WTC11 (cell line): ENCODE data around the gene RAB35. TPM values are rescaled to one million over a fixed set of nuclear protein-coding genes. Genes with fewer than 3 reads are reported as not detected.

Experiments
- ATAC-seq: fragments of 200-7000 bp; cut with Tn5 transposase; 2 replicates; pipeline ENCODE4 v1.10.0; 2021; ENCODE audit warnings: mild to moderate bottlenecking, moderate library complexity
- CTCF ChIA-PET: fragments of 300-600 bp; sonication (Branson Sonifier 250); formaldehyde crosslinking; loops from one replicate; lab custom pipeline; 2021; ENCODE audit warnings: antibody characterized with exemption; lab: Charles Lee
- POLR2A ChIA-PET: fragments of 350-600 bp; sonication (Branson Sonifier 250); formaldehyde crosslinking; loops from one replicate; lab custom pipeline; 2021; ENCODE audit warnings: antibody characterized with exemption; lab: Charles Lee
- DNase-seq: peaks from one replicate; pipeline ENCODE4 v3.0.0; 2021; ENCODE audit warnings: low spot score
- H3K27ac Mint-ChIP-seq: 2 replicates; pipeline ENCODE4 v1.8.0; 2021; ENCODE audit warnings: mixed read lengths
- H3K27me3 Mint-ChIP-seq: 2 replicates; pipeline ENCODE4 v1.8.0; 2021; ENCODE audit warnings: low read depth, mild to moderate bottlenecking, moderate library complexity, mixed read lengths
- H3K36me3 Mint-ChIP-seq: 2 replicates; pipeline ENCODE4 v1.8.0; 2021; ENCODE audit warnings: mixed read lengths
- H3K4me1 Mint-ChIP-seq: 2 replicates; pipeline ENCODE4 v1.8.0; 2022; ENCODE audit warnings: mixed read lengths
- H3K4me3 Mint-ChIP-seq: 2 replicates; pipeline ENCODE4 v1.8.0; 2021; ENCODE audit warnings: mild to moderate bottlenecking, moderate library complexity, mixed read lengths
- H3K9me3 Mint-ChIP-seq: 2 replicates; pipeline ENCODE4 v1.8.0; 2021; ENCODE audit warnings: mixed read lengths
- ATF6 ChIP-seq: sonication (generic); formaldehyde crosslinking; IDR thresholded peaks from 2 replicates; pipeline ENCODE4 v1.8.1; 2023; ENCODE audit warnings: mild to moderate bottlenecking, missing genetic modification reagents
- CREB1 ChIP-seq: sonication (generic); formaldehyde crosslinking; IDR thresholded peaks from 2 replicates; pipeline ENCODE4 v1.8.0; 2023; ENCODE audit warnings: mild to moderate bottlenecking, missing genetic modification reagents
- CTCF ChIP-seq: fragments of 200-600 bp; IDR thresholded peaks from 2 replicates; pipeline ENCODE4 v1.8.0; 2022; ENCODE audit warnings: antibody characterized with exemption
- GRHL2 ChIP-seq: fragments of 250-450 bp; sonication (Bioruptor Pico); IDR thresholded peaks from 2 replicates; pipeline ENCODE4 v1.8.0; 2022; ENCODE audit warnings: mild to moderate bottlenecking, moderate library complexity; ENCODE audit not compliant: insufficient replicate concordance, severe bottlenecking
- GTF2I ChIP-seq: fragments of 250-450 bp; sonication (Bioruptor Pico); conservative IDR thresholded peaks from 2 replicates; pipeline ENCODE4 v1.4.0; 2021; ENCODE audit warnings: mild to moderate bottlenecking
- HMGA2 ChIP-seq: fragments of 250-450 bp; sonication (Bioruptor Pico); IDR thresholded peaks from 2 replicates; pipeline ENCODE4 v1.4.0; 2021; ENCODE audit warnings: mild to moderate bottlenecking, moderate library complexity
- IRF2 ChIP-seq: sonication (generic); formaldehyde crosslinking; IDR thresholded peaks from 2 replicates; pipeline ENCODE4 v1.8.0; 2022; ENCODE audit warnings: low read depth, missing genetic modification reagents, borderline replicate concordance
- JAZF1 ChIP-seq: fragments of 250-450 bp; sonication (Bioruptor Pico); IDR thresholded peaks from 2 replicates; pipeline ENCODE4 v1.9.0; 2021; ENCODE audit warnings: moderate library complexity, mild to moderate bottlenecking, inconsistent platforms
- MAX ChIP-seq: sonication (generic); formaldehyde crosslinking; IDR thresholded peaks from 2 replicates; pipeline ENCODE4 v1.8.0; 2022; ENCODE audit warnings: mild to moderate bottlenecking, missing genetic modification reagents
- NR1H2 ChIP-seq: sonication (generic); formaldehyde crosslinking; IDR thresholded peaks from 2 replicates; pipeline ENCODE4 v1.9.0; 2021; ENCODE audit warnings: mild to moderate bottlenecking, moderate library complexity, missing genetic modification reagents
- SMAD3 ChIP-seq: sonication (generic); formaldehyde crosslinking; IDR thresholded peaks from 2 replicates; pipeline ENCODE4 v1.8.0; 2022; ENCODE audit warnings: missing genetic modification reagents, mild to moderate bottlenecking, borderline replicate concordance
- SP1 ChIP-seq: sonication (generic); formaldehyde crosslinking; conservative IDR thresholded peaks from 2 replicates; pipeline ENCODE4 v1.8.1; 2022; ENCODE audit warnings: missing genetic modification reagents
- TEAD4 ChIP-seq: sonication (generic); formaldehyde crosslinking; IDR thresholded peaks from 2 replicates; pipeline ENCODE4 v1.8.0; 2022; ENCODE audit warnings: mild to moderate bottlenecking, missing genetic modification reagents
- ZBTB43 ChIP-seq: sonication (generic); formaldehyde crosslinking; IDR thresholded peaks from 2 replicates; pipeline ENCODE4 v1.8.1; 2023; ENCODE audit warnings: mild to moderate bottlenecking, missing genetic modification reagents
- ZNF423 ChIP-seq: fragments of 250-450 bp; sonication (Bioruptor Pico); IDR thresholded peaks from 2 replicates; pipeline ENCODE4 v2.1.2; 2022; ENCODE audit warnings: mild to moderate bottlenecking, moderate library complexity
- ZNF512 ChIP-seq: sonication (generic); formaldehyde crosslinking; IDR thresholded peaks from 2 replicates; pipeline ENCODE4 v1.8.1; 2022; ENCODE audit warnings: missing genetic modification reagents, borderline replicate concordance
- total RNA-seq: library from RNA; stranded (reverse); gene quantifications from 3 replicates; pipeline ENCODE4 v1.2.3, GENCODE V29; 2021
- TF ChIP-seq, protein P1 (sequence below): sonication (generic); formaldehyde crosslinking; IDR thresholded peaks from 2 replicates; pipeline ENCODE4 v1.8.0; 2022; ENCODE audit warnings: mild to moderate bottlenecking, missing genetic modification reagents

RAB35 gene
- total RNA-seq, 1 experiment from 2014 or later: 44.5 TPM

- CTCF ChIA-PET: no interaction called here
- POLR2A ChIA-PET: interaction anchor here (1.7 kb wide), 1 partner anchor 26 kb away, joined by 5 read pairs; the partner anchor contains the start of gene RAB35
- H3K4me3 Mint-ChIP-seq: no peak overlapping the region
- no peaks in the 10 kb centered on the region; the same call in none of the 2 replicates for H3K36me3 Mint-ChIP-seq
- DNase-seq (no peak), ATAC-seq (no peak)
- H3K4me1 Mint-ChIP-seq: peaks cover 45% of the 10 kb centered on the region
- peak overlapping the region; percentile 82 for H3K27ac Mint-ChIP-seq
- TF ChIP-seq JAZF1 (CRISPR knock-in tag) (no peak), ZNF512 (CRISPR knock-in tag) (no peak), CTCF (no peak), SMAD3 (no peak), NR1H2 (CRISPR knock-in tag) (no peak), CREB1 (no peak), MAX (CRISPR knock-in tag) (no peak), ZBTB43 (no peak), IRF2 (CRISPR knock-in tag) (no peak), TEAD4 (CRISPR knock-in tag) (no peak), HMGA2 (CRISPR knock-in tag) (no peak), ZNF423 (CRISPR knock-in tag) (no peak), SP1 (CRISPR knock-in tag) (no peak), GTF2I (CRISPR knock-in tag) (no peak), GRHL2 (CRISPR knock-in tag) (no peak), ATF6 (CRISPR knock-in tag) (no peak)
- TF ChIP-seq, protein P1, sequence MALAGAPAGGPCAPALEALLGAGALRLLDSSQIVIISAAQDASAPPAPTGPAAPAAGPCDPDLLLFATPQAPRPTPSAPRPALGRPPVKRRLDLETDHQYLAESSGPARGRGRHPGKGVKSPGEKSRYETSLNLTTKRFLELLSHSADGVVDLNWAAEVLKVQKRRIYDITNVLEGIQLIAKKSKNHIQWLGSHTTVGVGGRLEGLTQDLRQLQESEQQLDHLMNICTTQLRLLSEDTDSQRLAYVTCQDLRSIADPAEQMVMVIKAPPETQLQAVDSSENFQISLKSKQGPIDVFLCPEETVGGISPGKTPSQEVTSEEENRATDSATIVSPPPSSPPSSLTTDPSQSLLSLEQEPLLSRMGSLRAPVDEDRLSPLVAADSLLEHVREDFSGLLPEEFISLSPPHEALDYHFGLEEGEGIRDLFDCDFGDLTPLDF (CRISPR knock-in tag): no peak
- H3K27me3 Mint-ChIP-seq: no peaks in the 10 kb centered on the region
- no peaks in the 10 kb centered on the region for H3K9me3 Mint-ChIP-seq
These were observed 25.0 kb downstream of the RAB35 start for GRCh38 chr12:120091371-120092090.
